Fibroblast of skin of left biceps (primary cell): ENCODE results near the gene CCDC89.
A peak's percentile ranks its signal among the peaks of the same experiment; 100 is the strongest.
"Not testable (repeated sequence)": the region's sequence is repeated elsewhere in the genome, so short reads cannot be mapped to it uniquely, and the experiment has no call there.

Experiments used
- DNase-seq, 2 experiments: peaks; one replicate each; pipeline ENCODE4 v3.0.0-alpha.2; 2013; ENCODE audit warnings: low read depth in 2 of 2

CCDC89 gene

DNA sequence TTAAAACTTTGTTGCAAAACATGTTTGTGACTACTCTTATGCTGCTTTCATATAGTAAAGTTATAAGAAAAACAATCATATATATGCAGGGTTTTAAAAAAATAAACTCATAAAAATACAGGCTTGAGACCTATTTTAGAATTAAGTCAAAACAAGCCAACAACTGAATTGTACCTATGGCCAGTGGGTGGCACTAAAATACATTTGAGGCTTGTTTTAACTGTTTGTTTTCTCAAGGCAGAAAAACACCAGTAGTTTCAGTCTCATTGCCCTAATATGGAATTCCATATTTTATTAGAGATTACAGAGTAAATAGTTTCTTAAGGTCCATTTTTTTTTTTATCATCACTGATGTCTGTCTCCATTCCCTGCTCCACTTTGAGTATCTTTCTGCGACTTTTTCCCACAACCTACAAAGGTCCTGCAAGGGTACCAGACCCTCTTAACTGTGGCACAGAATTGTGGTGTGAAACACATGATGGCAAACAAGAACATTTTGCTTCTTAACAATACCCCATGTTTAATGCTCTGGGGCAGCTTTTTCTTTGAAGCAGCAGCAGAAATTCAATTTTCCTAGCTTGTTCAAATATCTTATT, 8.5 kb upstream of the CCDC89 start:
- DNase-seq: no peak

DNA sequence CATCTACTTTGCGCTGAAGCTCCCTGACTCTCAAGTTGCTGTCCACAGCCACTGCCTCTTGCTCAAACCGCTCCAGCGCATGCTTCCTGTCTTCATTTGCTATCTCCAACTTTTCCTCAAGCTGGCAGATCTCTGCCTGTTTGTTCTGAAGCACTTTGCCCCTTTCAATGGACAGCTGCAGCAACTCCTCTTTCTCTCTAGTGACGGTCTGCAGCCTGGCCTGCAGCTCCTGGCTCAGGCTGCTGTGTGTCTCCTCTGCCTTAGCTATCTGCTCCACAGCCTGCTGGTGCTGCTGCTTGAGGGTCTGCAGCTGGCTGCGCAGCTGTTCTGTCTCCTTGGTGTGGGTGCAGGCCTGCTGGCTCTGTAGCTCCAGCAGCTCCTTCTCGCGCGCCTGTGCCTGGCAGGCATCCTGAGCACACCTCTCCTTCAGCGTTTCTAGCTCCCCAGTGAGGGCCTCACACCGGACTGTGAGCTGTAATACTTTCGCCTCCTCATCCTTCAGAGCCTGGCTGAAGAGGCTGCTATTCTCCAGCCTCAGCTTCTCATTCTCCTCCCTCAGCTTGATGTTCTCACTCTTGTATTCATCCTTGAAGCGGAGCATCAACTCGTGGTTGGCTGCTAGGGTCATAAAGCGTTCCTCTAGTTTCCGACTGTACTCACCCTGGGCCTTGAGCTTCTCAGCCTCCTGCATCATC, 723 bp downstream of the CCDC89 start:
- DNase-seq: no peak

DNA sequence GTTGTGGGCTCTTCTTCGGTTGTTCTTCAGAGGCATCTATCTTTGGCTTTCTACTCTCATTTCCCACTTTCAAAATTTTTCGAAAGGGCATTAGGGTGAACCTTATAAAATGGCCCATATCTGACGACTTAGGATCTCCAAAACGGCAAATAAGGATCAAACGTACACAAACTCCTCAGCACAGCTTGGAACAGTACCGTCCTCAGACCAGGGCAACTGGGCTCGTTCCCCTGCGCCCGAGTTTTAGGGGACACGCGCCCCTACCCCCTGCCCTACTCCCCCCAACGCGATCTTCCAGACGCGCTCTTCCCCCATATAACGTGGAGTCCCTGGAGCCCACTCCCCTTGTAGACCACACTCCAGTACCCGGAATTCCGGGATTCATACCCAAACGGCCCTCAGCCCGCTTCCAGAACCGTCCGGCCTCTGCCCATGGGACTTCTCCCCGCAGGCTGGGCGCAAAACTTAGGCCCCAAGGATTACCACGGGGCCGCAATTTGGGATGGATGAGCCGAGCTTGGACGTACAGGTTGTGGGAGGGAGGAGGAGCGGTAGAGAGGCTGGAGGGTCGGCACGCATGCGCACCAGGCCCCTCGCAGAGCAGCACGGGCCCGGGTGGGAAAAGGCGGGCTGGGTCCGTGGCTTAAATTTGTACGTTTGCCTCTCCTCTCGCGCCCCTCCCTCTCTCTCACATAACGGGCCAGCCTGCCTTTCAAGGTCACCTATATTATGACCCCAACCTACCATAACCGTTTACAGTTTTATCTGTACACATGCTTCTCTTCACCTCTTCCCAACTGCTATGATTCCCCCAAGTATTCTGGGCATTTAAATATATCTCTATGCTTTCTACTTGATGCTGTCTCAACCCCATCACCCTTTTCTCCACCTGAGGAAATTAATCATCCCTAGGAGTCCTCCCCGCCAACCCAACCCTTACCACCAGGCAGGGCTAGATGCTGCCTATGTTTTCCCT, 3.4 kb downstream of the CCDC89 start:
- no peak for DNase-seq

GRCh38 chr11:85680897-85681296, 5.1 kb downstream of the CCDC89 start:
- DNase-seq: no peak

GRCh38 chr11:85679576-85679975, 6.4 kb downstream of the CCDC89 start:
- DNase-seq: no peak

DNA sequence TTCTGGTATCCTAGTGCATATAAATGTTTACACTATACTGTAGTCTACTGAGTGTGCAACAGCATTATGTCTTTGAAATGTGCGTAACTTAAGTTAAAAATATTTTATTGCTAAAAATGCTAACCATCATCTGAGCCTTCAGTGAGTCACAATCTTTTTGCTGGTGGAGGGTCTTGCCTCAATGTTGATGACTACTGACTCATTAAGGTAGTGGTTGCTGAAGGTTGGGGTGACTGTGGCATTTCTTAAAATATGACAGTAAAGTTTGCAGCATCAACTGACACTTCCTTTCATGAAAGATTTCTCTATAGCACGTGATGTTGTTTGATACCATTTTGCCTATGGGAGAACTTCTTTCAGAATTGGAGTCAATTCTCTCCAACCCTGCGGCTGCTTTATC, 12.6 kb downstream of the CCDC89 start:
- DNase-seq: no peak

- no peak for DNase-seq
Measured at GRCh38 chr11:85672105-85672902, 13.7 kb downstream of the CCDC89 start.

GRCh38 chr11:85670949-85671663, 14.9 kb downstream of the CCDC89 start:
- not testable (repeated sequence) for DNase-seq

DNA sequence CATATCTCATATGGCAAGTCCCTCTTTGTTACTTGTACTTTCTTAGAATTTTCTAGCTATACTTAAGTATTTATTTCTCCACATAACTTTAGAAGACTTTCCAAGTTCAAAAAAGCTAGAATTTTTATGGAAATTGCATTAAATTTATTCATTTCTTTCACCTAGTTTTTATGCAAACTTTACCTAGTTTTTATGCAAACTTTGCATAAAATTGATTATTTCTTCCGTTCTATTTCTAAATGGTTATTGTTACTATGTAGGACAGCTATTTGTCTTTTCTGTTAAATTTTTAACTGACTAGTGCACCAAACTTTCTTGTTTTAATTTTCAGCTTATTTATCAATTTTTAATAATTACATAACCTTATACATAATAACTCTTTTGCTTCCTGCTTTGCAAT, 17.8 kb downstream of the CCDC89 start:
- DNase-seq: no peak

GRCh38 chr11:85666687-85667086, 19.3 kb downstream of the CCDC89 start:
- no peak for DNase-seq

GRCh38 chr11:85665733-85666132, 20.3 kb downstream of the CCDC89 start:
- DNase-seq: no peak

- peak; percentile 84 to 89 for DNase-seq
Measured at GRCh38 chr11:85664615-85665481, 21.1 kb downstream of the CCDC89 start, which contains the start of gene CREBZF. Gene CREBZF, minus strand, starts transcription at chr11:85665129. Its CDS starts 254 bp downstream, at chr11:85664875.

DNA sequence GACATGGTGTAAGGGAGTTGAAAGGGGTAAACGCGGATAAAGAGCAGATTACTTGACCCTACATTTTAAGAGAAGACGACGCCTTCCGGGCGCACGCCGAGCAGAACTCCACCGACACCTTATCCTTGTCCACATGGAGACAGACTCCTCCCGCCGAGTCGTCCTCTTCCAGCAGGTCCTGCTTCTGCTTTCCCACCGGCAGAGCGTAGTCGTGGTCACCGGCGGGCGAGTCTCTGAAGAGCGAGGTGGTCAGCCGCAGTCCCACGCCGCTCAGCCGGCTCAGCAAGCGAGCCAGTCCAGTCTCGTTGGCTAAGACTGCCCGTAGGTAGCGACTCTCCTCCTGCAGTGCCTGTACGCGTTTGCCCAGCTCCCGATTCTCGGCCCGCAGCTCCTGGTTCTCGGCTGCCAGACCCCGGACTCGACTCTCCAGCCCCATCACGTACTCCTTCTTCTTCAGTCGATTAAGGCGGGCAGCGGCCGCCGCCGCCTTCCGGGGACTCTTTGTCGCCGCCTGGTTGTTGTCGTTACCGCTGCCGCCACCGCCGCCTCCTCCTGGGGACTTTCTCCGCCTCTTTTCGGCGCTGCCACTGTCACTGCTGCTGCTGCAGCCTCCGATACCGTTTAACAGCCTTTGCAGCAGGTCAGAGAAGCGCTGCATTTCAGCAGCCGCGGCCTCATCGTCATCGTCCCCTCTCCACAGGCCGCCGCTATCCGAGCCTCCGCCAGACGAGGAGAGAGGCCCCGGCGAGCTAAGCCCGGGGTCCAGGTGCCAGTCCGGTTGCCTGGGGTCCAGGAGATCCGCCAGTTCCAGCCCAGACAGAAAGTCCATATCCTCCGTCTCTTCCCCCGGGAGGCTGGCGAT, 22.0 kb downstream of the CCDC89 start:
- DNase-seq: no peak

GRCh38 chr11:85663080-85663752, 22.8 kb downstream of the CCDC89 start:
- no peak for DNase-seq

- DNase-seq: no peak
Measured at GRCh38 chr11:85661972-85662664, 23.9 kb downstream of the CCDC89 start.

- DNase-seq: no peak
Measured at GRCh38 chr11:85658180-85658579, 27.8 kb downstream of the CCDC89 start.

- DNase-seq: no peak
Measured at GRCh38 chr11:85656777-85657176, 29.2 kb downstream of the CCDC89 start.

DNA sequence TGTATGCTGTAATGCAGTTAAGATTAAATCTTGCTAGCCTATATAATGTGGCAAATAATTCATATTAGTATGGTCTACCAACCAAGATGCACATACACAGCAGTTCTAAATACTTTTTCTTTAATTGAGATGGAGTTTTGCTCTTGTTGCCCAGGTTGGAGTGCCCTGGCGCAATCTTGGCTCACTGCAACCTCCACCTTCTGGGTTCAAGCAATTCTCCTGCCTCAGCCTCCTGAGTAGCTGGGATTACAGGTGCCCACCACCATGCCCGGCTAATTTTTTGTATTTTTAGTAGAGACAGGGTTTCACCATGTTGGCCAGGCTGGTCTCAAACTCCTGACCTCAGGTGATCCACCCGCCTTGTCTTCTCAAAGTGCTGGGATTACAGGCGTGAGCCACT, 31.7 kb downstream of the CCDC89 start:
- DNase-seq: not testable (repeated sequence)
